ENCODE results near the gene DOCK8.

DOCK8 gene

GRCh38 chr9:251398-251797 lies 36.7 kb downstream of the DOCK8 start:
- Histone ChIP-seq H3K9ac (ENCODE audit: low read depth, low read length) (no peak overlapping the region), H3K27ac (ENCODE audit: low read depth, low read length) (no peak overlapping the region), H3K36me3 (ENCODE audit: insufficient read depth, low read length) (no peaks in the 10 kb centered on the region), H3K4me3 (ENCODE audit: low read length) (no peak overlapping the region), H3K9me3 (ENCODE audit: insufficient read depth, low read depth, low read length) (no peaks in the 10 kb centered on the region), H3K4me1 (ENCODE audit: insufficient read depth, low read length) (no peaks in the 10 kb centered on the region), H3K27me3 (ENCODE audit: insufficient read depth, low read length) (no peaks in the 10 kb centered on the region)
- WGBS = 86% methylated on average over 5 of the region's 5 CpGs

GRCh38 chr9:253539-253938 lies 38.9 kb downstream of the DOCK8 start:
- Histone ChIP-seq H3K9me3 (ENCODE audit: insufficient read depth, low read depth, low read length) (no peaks in the 10 kb centered on the region), H3K27ac (ENCODE audit: low read depth, low read length) (no peak overlapping the region), H3K9ac (ENCODE audit: low read depth, low read length) (no peak overlapping the region), H3K36me3 (ENCODE audit: insufficient read depth, low read length) (no peaks in the 10 kb centered on the region), H3K27me3 (ENCODE audit: insufficient read depth, low read length) (no peaks in the 10 kb centered on the region), H3K4me1 (ENCODE audit: insufficient read depth, low read length) (no peaks in the 10 kb centered on the region), H3K4me3 (ENCODE audit: low read length) (no peak overlapping the region)
- 93% methylated on average over 3 of the region's 3 CpGs for WGBS

- H3K9ac ChIP-seq (ENCODE audit: low read depth, low read length) = no peak overlapping the region
- WGBS = 91% methylated on average over 4 of the region's 4 CpGs
- H3K27me3 ChIP-seq (ENCODE audit: insufficient read depth, low read length) = no peaks in the 10 kb centered on the region
- H3K4me1 ChIP-seq (ENCODE audit: insufficient read depth, low read length) = no peaks in the 10 kb centered on the region
- no peak overlapping the region for H3K27ac ChIP-seq (ENCODE audit: low read depth, low read length)
- no peaks in the 10 kb centered on the region for H3K36me3 ChIP-seq (ENCODE audit: insufficient read depth, low read length)
- H3K4me3 ChIP-seq (ENCODE audit: low read length) = no peak overlapping the region
- H3K9me3 ChIP-seq (ENCODE audit: insufficient read depth, low read depth, low read length) = no peaks in the 10 kb centered on the region
Observed at GRCh38 chr9:254516-254915, 39.9 kb downstream of the DOCK8 start.

GRCh38 chr9:257957-258356 lies 43.3 kb downstream of the DOCK8 start:
- Histone ChIP-seq H3K9me3 (ENCODE audit: insufficient read depth, low read depth, low read length) (no peaks in the 10 kb centered on the region), H3K27ac (ENCODE audit: low read depth, low read length) (no peak overlapping the region), H3K36me3 (ENCODE audit: insufficient read depth, low read length) (no peaks in the 10 kb centered on the region), H3K4me3 (ENCODE audit: low read length) (no peak overlapping the region), H3K4me1 (ENCODE audit: insufficient read depth, low read length) (no peaks in the 10 kb centered on the region), H3K9ac (ENCODE audit: low read depth, low read length) (no peak overlapping the region), H3K27me3 (ENCODE audit: insufficient read depth, low read length) (no peaks in the 10 kb centered on the region)
- no CpG with 5 or more reads among the region's 1 CpG for WGBS

- Histone ChIP-seq H3K36me3 (ENCODE audit: insufficient read depth, low read length) (no peaks in the 10 kb centered on the region), H3K27me3 (ENCODE audit: insufficient read depth, low read length) (no peaks in the 10 kb centered on the region), H3K27ac (ENCODE audit: low read depth, low read length) (peak overlapping the region; percentile 62; the same call in 1 of the 2 replicates), H3K9me3 (ENCODE audit: insufficient read depth, low read depth, low read length) (no peaks in the 10 kb centered on the region), H3K9ac (ENCODE audit: low read depth, low read length) (no peak overlapping the region), H3K4me3 (ENCODE audit: low read length) (no peak overlapping the region), H3K4me1 (ENCODE audit: insufficient read depth, low read length) (no peaks in the 10 kb centered on the region)
- 84% methylated on average over 2 of the region's 2 CpGs for WGBS
Observed at GRCh38 chr9:259405-260404, 45.0 kb downstream of the DOCK8 start.

GRCh38 chr9:264231-264630 lies 49.6 kb downstream of the DOCK8 start:
- no peak overlapping the region for H3K4me3 ChIP-seq (ENCODE audit: low read length)
- H3K27ac ChIP-seq (ENCODE audit: low read depth, low read length) = no peak overlapping the region
- H3K9ac ChIP-seq (ENCODE audit: low read depth, low read length) = no peak overlapping the region
- 50% methylated on average over 2 of the region's 2 CpGs for WGBS
- H3K9me3 ChIP-seq (ENCODE audit: insufficient read depth, low read depth, low read length) = no peaks in the 10 kb centered on the region
- H3K4me1 ChIP-seq (ENCODE audit: insufficient read depth, low read length) = no peaks in the 10 kb centered on the region
- no peaks in the 10 kb centered on the region for H3K36me3 ChIP-seq (ENCODE audit: insufficient read depth, low read length)
- H3K27me3 ChIP-seq (ENCODE audit: insufficient read depth, low read length) = no peaks in the 10 kb centered on the region

GRCh38 chr9:265209-265870 lies 50.7 kb downstream of the DOCK8 start:
- H3K27me3 ChIP-seq (ENCODE audit: insufficient read depth, low read length) = no peaks in the 10 kb centered on the region
- H3K4me3 ChIP-seq (ENCODE audit: low read length) = no peak overlapping the region
- H3K27ac ChIP-seq (ENCODE audit: low read depth, low read length) = no peak overlapping the region
- 86% methylated on average over 3 of the region's 7 CpGs for WGBS
- no peaks in the 10 kb centered on the region for H3K9me3 ChIP-seq (ENCODE audit: insufficient read depth, low read depth, low read length)
- no peak overlapping the region for H3K9ac ChIP-seq (ENCODE audit: low read depth, low read length)
- no peaks in the 10 kb centered on the region for H3K36me3 ChIP-seq (ENCODE audit: insufficient read depth, low read length)
- H3K4me1 ChIP-seq (ENCODE audit: insufficient read depth, low read length) = no peaks in the 10 kb centered on the region

GRCh38 chr9:266228-266627 lies 51.6 kb downstream of the DOCK8 start:
- H3K9ac ChIP-seq (ENCODE audit: low read depth, low read length) = no peak overlapping the region
- H3K4me3 ChIP-seq (ENCODE audit: low read length) = no peak overlapping the region
- WGBS = 86% methylated on average over 1 of the region's 2 CpGs
- H3K9me3 ChIP-seq (ENCODE audit: insufficient read depth, low read depth, low read length) = no peaks in the 10 kb centered on the region
- H3K27me3 ChIP-seq (ENCODE audit: insufficient read depth, low read length) = no peaks in the 10 kb centered on the region
- no peaks in the 10 kb centered on the region for H3K36me3 ChIP-seq (ENCODE audit: insufficient read depth, low read length)
- no peaks in the 10 kb centered on the region for H3K4me1 ChIP-seq (ENCODE audit: insufficient read depth, low read length)
- no peak overlapping the region for H3K27ac ChIP-seq (ENCODE audit: low read depth, low read length)

- H3K4me1 ChIP-seq (ENCODE audit: insufficient read depth, low read length) = no peaks in the 10 kb centered on the region
- H3K9ac ChIP-seq (ENCODE audit: low read depth, low read length) = no peak overlapping the region
- no peak overlapping the region for H3K27ac ChIP-seq (ENCODE audit: low read depth, low read length)
- H3K27me3 ChIP-seq (ENCODE audit: insufficient read depth, low read length) = no peaks in the 10 kb centered on the region
- no peak overlapping the region for H3K4me3 ChIP-seq (ENCODE audit: low read length)
- H3K36me3 ChIP-seq (ENCODE audit: insufficient read depth, low read length) = no peaks in the 10 kb centered on the region
- 80% methylated on average over 1 of the region's 1 CpG for WGBS
- H3K9me3 ChIP-seq (ENCODE audit: insufficient read depth, low read depth, low read length) = no peaks in the 10 kb centered on the region
Observed at GRCh38 chr9:268616-269015, 54.0 kb downstream of the DOCK8 start.

GRCh38 chr9:269081-269711 lies 54.5 kb downstream of the DOCK8 start:
- Histone ChIP-seq H3K9ac (ENCODE audit: low read depth, low read length) (no peak overlapping the region), H3K27ac (ENCODE audit: low read depth, low read length) (no peak overlapping the region), H3K36me3 (ENCODE audit: insufficient read depth, low read length) (no peaks in the 10 kb centered on the region), H3K9me3 (ENCODE audit: insufficient read depth, low read depth, low read length) (no peaks in the 10 kb centered on the region), H3K4me1 (ENCODE audit: insufficient read depth, low read length) (no peaks in the 10 kb centered on the region), H3K27me3 (ENCODE audit: insufficient read depth, low read length) (no peaks in the 10 kb centered on the region), H3K4me3 (ENCODE audit: low read length) (no peak overlapping the region)
- 92% methylated on average over 6 of the region's 6 CpGs for WGBS

- Histone ChIP-seq H3K27ac (ENCODE audit: low read depth, low read length) (no peak overlapping the region), H3K9me3 (ENCODE audit: insufficient read depth, low read depth, low read length) (no peaks in the 10 kb centered on the region), H3K4me3 (ENCODE audit: low read length) (no peak overlapping the region), H3K9ac (ENCODE audit: low read depth, low read length) (no peak overlapping the region), H3K36me3 (ENCODE audit: insufficient read depth, low read length) (no peaks in the 10 kb centered on the region), H3K4me1 (ENCODE audit: insufficient read depth, low read length) (no peaks in the 10 kb centered on the region), H3K27me3 (ENCODE audit: insufficient read depth, low read length) (no peaks in the 10 kb centered on the region)
- WGBS = 92% methylated on average over 2 of the region's 2 CpGs
Observed at GRCh38 chr9:270657-271237, 56.1 kb downstream of the DOCK8 start.

Measured in HUES64 (cell line).